DMS114 treated with DMSO at 0.1 percent for 48 hours (cell line): ENCODE measurements around the gene ABCG8.

Experiments used
- DNase-seq: peaks from one replicate; lab custom pipeline; 2025; ENCODE audit not compliant: unreplicated experiment; lab: John Stamatoyannopoulos, UW

ABCG8 gene

GRCh38 chr2:43838560-43839267 is at the start of gene ABCG8, which contains the start of gene ABCG5:
ABCG8 (plus strand) TSS chr2:43838971; CDS start chr2:43839054, 83 bp downstream.
ABCG5 (minus strand) TSS chr2:43838839; CDS start chr2:43838679, 160 bp downstream.
- DNase-seq = no peak

DNA sequence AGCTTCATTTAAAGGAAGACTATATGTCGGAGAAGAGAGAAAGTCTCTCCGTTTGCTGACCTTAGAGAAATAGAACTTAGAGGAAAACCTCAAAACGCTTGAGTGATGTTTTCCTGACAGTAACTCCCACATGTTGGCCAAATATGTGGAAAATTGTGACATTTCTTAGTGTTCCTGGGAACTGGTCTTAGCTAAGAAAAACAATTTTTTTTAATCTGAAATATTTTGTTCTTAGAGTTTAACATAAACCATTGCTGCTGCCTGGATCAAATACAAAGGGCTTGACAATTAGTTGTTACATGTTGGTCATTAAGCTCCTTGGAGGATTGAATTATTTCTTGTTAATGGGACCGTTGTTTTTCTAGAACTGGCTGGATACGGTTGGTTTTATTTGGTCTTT is 48.6 kb upstream of the ABCG8 start:
- no peak for DNase-seq

GRCh38 chr2:43791035-43791765 is 47.6 kb upstream of the ABCG8 start:
- DNase-seq = no peak

DNA sequence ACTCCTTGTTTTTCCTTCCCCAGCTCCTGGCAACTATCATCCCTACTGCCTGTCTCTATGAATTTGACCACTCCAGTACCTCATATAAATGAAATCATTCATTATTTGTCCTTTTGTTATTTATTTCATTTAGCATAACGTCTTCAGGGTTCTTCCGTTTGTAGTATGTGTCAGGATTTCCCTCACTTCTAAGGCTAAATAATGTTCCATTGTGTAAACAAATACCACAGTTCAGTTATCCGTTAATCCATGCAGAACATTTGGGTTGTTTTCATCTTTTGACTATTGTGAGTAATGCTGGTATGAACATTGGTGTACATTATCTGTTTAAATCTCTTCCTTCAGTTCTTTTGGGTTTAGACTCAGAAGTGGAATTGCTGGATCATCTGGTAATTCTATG is 46.1 kb upstream of the ABCG8 start:
- DNase-seq = no peak

- DNase-seq = no peak
Observed at GRCh38 chr2:43794956-43795355, 43.8 kb upstream of the ABCG8 start.

DNA sequence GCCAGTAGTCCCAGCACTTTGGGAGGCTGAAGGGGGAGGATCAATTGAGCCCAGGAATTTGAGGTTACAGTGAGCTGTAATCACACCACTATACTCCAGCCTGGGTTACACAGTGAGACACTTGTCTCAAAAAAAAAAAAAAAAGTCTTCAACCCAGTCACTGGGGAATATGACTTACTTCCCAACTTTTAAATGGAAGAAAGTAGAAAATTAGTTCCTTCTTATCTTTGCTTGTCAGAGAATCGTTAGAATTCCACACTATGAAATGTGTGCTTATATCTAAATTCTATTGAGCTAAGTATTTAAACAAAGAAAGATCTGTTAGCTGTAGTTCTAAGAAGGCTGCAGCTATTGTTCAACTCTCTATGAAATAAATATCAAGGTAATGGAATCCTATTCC is 42.6 kb upstream of the ABCG8 start:
- no peak for DNase-seq

GRCh38 chr2:43798300-43798699 is 40.5 kb upstream of the ABCG8 start:
- peak; percentile 2 for DNase-seq

- DNase-seq = no peak
Observed at GRCh38 chr2:43800894-43801293, 37.9 kb upstream of the ABCG8 start.

GRCh38 chr2:43802135-43802534 is 36.6 kb upstream of the ABCG8 start:
- DNase-seq = no peak

DNA sequence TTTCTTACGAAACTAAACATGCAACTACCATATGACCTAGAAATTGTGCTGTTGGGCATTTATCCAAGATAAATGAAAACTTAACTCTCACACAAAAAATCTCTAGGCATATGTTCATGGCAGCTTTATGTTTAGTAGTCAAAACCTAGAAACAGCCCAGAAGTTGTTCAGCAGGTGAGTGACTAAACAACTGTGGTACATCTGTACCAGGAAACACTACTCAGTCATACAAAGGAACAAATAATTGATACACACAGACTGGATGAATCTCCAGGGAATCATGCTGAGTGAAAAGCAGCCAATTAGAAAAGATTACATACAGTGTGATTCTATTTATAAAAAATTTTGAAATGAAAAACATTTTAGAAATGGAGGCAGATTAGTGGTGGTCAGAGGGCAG is 35.7 kb upstream of the ABCG8 start:
- DNase-seq = no peak

GRCh38 chr2:43806719-43807031 is 32.1 kb upstream of the ABCG8 start:
- no peak for DNase-seq

- DNase-seq = no peak
Observed at GRCh38 chr2:43810452-43810851, 28.3 kb upstream of the ABCG8 start.

DNA sequence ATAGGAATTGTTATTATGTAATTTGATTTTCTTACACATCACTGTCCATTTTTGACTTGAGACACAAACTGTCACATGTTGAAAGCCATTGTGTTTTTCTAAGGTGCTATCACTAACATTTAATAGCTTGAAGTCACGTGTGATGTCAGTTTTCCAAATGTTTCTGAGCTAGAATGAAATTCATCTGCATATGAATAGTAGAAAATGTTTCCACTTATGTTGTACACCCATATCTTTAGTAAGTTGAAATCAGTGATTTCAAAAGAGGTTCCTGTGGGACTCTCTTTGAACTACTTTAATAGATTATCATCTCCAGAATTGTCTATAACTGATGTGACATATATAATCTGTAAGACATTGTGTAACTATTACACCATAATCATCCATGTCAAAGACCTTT is 27.9 kb upstream of the ABCG8 start:
- no peak for DNase-seq

- no peak for DNase-seq
Observed at GRCh38 chr2:43812006-43812405, 26.8 kb upstream of the ABCG8 start.

- DNase-seq = no peak
Observed at GRCh38 chr2:43812947-43813346, 25.8 kb upstream of the ABCG8 start.

- DNase-seq = no peak
Observed at GRCh38 chr2:43814711-43815110, 24.1 kb upstream of the ABCG8 start.

- DNase-seq = no peak
Observed at GRCh38 chr2:43818761-43819160, 20.0 kb upstream of the ABCG8 start.

DNA sequence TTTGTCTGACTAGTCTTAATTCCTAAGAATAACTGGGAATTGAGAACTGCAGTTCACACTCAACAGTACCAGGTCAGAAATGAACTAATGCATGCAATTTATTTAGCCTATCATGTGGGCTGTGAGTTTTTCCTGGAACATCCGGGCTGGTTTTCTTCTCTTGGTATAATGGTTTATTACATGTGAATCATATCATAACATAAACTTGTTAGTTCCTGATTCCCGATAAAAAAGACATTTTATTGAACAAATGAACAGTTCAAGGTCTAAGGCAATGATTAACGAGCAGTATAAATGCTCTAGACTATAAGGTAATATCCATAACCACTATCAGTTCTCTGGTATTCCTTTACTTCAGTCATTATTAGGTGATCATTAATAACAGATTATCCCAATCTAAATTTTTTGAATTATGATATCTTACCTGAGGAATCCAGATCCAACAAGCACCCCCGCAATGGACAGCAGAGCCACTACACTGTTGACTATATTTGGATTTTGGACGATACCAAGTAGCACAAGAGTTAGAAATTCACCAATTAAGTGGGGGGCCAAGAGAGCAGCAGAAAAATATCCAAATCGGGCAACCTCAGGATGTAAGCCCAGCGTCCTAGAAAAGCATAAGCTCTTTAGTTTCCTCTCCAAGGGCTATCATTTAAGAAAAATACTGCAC is 19.1 kb upstream of the ABCG8 start:
- no peak for DNase-seq

- DNase-seq = no peak
Observed at GRCh38 chr2:43822839-43823238, 15.9 kb upstream of the ABCG8 start.

DNA sequence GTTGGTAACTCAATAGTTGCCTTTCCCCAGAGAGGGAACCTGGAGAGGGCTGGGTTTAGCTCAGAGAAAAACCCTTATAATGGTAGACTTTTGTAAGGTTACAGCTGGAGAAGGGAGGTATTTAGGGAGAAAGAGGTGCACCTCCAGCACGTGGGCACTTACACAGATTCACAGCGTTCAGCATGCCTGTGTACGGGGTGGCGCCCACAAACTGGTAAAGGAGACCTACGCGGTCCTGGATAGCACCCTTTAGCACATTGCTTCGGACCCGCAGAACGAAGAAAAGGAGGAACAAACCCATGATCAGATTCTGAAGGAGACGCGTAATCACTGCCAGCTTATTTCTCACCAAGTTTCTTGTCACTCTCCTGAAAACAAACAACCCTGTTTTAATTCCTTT is 15.0 kb upstream of the ABCG8 start:
- no peak for DNase-seq

GRCh38 chr2:43824512-43824911 is 14.3 kb upstream of the ABCG8 start:
- no peak for DNase-seq

GRCh38 chr2:43824951-43825493 is 13.7 kb upstream of the ABCG8 start:
- DNase-seq = no peak
